Activated T-cell treated with anti-CD3 and anti-CD28 coated beads, Interleukin-2, amount 50 U/mL, for 72 hours (primary cell): ENCODE results near the gene TIGD7. TPM values are rescaled to one million over a fixed set of nuclear protein-coding genes. Genes with fewer than 3 reads are reported as not detected.

Experiments
- ATAC-seq, 2 donors: fragments of 150-1000 bp; cut with Tn5 transposase; replicated peaks in 1 of 2; 2 replicates each; pipeline ENCODE4 v1.10.0; 2021; ENCODE audit warnings: moderate library complexity in 2 of 2, mild to moderate bottlenecking in 1 of 2
- DNase-seq, 2 donors: peaks; one replicate each; pipeline ENCODE4 v3.0.0; 2021 to 2022; ENCODE audit warnings: mixed read lengths in 1 of 2
- H3K27ac Mint-ChIP-seq: one replicate; pipeline ENCODE4 v1.8.0; 2022; ENCODE audit warnings: mild to moderate bottlenecking, moderate library complexity, mixed read lengths
- H3K27me3 Mint-ChIP-seq: one replicate; pipeline ENCODE4 v1.8.0; 2022; ENCODE audit warnings: low read depth, mixed read lengths
- H3K36me3 Mint-ChIP-seq, 2 donors: one replicate each; pipeline ENCODE4 v1.8.0; 2022; ENCODE audit warnings: mixed read lengths in 2 of 2, mild to moderate bottlenecking in 1 of 2; ENCODE audit not compliant: insufficient read depth in 2 of 2
- H3K4me1 Mint-ChIP-seq: one replicate; pipeline ENCODE4 v1.8.0; 2022; ENCODE audit warnings: low read depth, mixed read lengths
- H3K4me3 Mint-ChIP-seq, 2 donors: one replicate each; pipeline ENCODE4 v1.8.0; 2022; ENCODE audit warnings: mild to moderate bottlenecking in 2 of 2, mixed read lengths in 2 of 2, moderate library complexity in 2 of 2
- H3K9me3 Mint-ChIP-seq, 2 donors: one replicate each; pipeline ENCODE4 v1.8.0; 2022; ENCODE audit warnings: mixed read lengths in 2 of 2
- total RNA-seq, 2 donors: library from RNA; stranded (reverse); gene quantifications; one replicate each; pipeline ENCODE4 v1.2.3, GENCODE V29; 2022

Gene TIGD7
- total RNA-seq, 2 donors from 2014 or later, result 10.0 to 10.3 TPM

- Mint-ChIP-seq H3K36me3 (peaks cover 50 to 62% of the 10 kb centered on the region in 2 donors), H3K4me1 (peaks cover 4% of the 10 kb centered on the region), H3K4me3 (no peak overlapping the region), H3K27ac (no peak overlapping the region), H3K9me3 (peaks cover 23 to 37% of the 10 kb centered on the region in 2 donors), H3K27me3 (no peaks in the 10 kb centered on the region)
- no peak for ATAC-seq
- DNase-seq, result no peak
Measured at GRCh38 chr16:3295783-3296182, 9.4 kb downstream of the TIGD7 start.

DNA sequence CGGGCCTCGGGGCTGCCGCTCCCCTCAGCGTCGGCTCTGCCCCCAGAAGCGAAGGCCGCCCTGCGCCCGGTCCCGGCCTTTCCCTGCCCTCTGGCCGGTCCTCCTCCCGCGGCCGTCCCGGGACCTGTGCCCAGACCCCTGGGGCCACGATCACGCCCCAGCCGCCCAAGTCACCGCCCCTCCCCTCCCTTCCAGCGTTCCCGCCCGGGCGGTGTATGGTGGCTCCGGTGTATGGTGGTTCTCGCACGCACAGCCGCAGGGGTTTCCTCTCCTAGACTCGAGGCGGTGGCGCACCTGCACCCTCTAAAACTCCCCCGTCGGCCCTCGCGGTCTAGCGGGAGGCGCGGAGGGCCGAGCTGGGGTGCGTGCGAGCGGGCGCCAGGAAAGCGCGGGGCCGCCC, 10.0 kb downstream of the TIGD7 start:
- Mint-ChIP-seq H3K4me3 (no peak overlapping the region), H3K36me3 (peaks cover 52 to 62% of the 10 kb centered on the region in 2 donors), H3K9me3 (peaks cover 21 to 37% of the 10 kb centered on the region in 2 donors), H3K27me3 (no peaks in the 10 kb centered on the region), H3K27ac (no peak overlapping the region), H3K4me1 (peaks cover 4% of the 10 kb centered on the region)
- DNase-seq (no peak), ATAC-seq (peak in 1 of 2 donors; percentile 7)

DNA sequence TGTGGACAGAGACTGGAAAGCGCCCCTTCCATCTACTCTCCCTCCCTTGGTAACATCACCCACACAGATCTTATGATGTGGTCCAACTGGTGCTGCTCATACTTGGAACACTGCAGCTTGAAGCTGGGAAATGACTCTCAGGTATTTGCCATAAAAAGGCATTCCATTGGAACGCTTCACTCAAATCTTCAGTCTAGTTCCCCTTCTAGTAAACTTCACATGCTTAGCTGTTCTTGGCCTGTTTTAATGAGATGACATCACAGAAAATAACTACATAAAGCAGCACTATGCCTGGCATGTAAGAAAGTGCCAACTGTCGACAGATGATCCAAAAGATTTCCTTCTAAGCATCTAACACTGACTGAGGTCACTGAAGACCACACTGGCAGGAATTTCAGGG, 12.6 kb downstream of the TIGD7 start:
- ATAC-seq, result no peak
- no peak overlapping the region for H3K4me3 Mint-ChIP-seq
- H3K36me3 Mint-ChIP-seq, result peaks cover 55 to 72% of the 10 kb centered on the region in 2 donors
- H3K27ac Mint-ChIP-seq, result no peak overlapping the region
- peaks cover 4% of the 10 kb centered on the region for H3K4me1 Mint-ChIP-seq
- no peaks in the 10 kb centered on the region for H3K27me3 Mint-ChIP-seq
- DNase-seq, result no peak
- peaks cover 17 to 35% of the 10 kb centered on the region in 2 donors for H3K9me3 Mint-ChIP-seq

DNA sequence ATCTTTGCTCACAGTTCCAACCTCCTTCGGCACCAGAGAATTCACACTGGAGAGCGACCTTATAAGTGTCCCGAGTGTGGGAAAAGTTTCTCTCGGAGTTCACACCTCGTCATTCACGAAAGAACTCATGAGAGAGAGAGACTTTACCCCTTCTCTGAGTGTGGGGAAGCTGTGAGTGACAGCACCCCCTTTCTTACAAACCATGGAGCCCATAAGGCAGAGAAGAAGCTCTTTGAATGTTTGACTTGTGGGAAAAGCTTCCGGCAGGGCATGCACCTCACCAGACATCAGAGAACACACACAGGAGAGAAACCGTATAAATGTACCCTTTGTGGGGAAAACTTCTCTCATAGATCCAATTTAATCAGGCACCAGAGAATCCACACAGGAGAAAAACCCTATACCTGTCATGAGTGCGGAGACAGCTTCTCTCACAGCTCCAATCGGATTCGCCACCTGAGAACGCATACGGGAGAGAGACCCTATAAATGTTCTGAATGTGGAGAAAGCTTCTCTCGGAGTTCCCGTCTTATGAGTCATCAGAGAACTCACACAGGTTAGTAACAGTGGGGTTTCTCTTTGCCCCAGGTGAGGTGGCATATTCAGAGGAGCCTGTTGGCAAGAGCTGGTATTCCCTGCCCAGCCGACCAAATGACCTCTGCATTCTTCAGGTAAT, 15.1 kb downstream of the TIGD7 start:
- DNase-seq (no peak), ATAC-seq (no peak)
- H3K4me1 Mint-ChIP-seq, result peaks cover 19% of the 10 kb centered on the region
- H3K27me3 Mint-ChIP-seq, result no peaks in the 10 kb centered on the region
- H3K4me3 Mint-ChIP-seq, result no peak overlapping the region
- peaks cover 64 to 79% of the 10 kb centered on the region in 2 donors for H3K36me3 Mint-ChIP-seq
- H3K9me3 Mint-ChIP-seq, result peaks cover 14 to 35% of the 10 kb centered on the region in 2 donors
- no peak overlapping the region for H3K27ac Mint-ChIP-seq

- ATAC-seq (no peak), DNase-seq (no peak)
- H3K4me3 Mint-ChIP-seq, result peak overlapping the region; percentile 98 to 99
- H3K36me3 Mint-ChIP-seq, result peaks cover 32 to 53% of the 10 kb centered on the region in 2 donors
- H3K27ac Mint-ChIP-seq, result no peak overlapping the region
- no peaks in the 10 kb centered on the region for H3K27me3 Mint-ChIP-seq
- peaks cover 38% of the 10 kb centered on the region for H3K4me1 Mint-ChIP-seq
- peaks cover 0 to 12% of the 10 kb centered on the region in 2 donors for H3K9me3 Mint-ChIP-seq
Measured at GRCh38 chr16:3285131-3285530, 20.1 kb downstream of the TIGD7 start.

DNA sequence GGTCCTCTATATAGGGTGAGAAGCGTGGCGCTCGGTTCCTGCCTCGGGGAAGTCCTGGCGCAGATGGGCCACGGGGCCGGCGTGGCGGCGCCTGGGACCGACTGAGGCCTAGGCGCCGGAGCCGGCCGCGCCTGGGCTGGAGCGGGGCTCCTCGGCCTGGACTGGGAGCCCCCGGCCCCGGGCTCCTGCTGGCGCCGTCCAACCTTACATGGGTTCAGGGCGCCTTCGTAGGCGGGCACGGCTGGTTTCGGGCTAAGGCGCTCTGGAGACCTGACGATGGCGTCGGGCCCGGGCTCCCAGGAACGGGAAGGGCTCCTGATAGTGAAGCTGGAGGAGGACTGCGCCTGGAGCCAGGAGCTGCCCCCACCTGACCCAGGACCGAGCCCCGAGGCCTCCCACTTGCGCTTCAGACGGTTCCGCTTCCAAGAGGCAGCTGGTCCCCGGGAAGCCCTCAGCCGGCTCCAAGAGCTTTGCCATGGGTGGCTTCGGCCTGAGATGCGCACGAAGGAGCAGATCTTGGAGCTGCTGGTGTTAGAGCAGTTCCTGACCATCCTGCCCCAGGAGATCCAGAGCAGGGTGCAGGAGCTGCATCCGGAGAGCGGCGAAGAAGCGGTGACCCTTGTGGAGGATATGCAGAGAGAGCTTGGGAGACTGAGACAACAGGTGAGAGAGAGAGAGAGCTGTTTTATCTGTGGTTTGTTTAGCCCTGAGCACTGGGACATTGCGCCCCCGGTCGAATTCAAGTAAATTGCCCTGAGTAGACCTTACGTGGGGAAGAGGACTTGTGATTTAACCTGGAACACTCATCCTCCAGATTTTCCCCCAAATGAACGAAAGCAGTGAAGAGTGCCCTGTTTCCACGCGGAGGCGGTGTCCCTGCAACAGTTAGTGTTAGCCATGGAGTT, 21.4 kb downstream of the TIGD7 start:
- Mint-ChIP-seq H3K36me3 (peaks cover 24 to 42% of the 10 kb centered on the region in 2 donors), H3K9me3 (peaks cover 0 to 9% of the 10 kb centered on the region in 2 donors)
- no peak for DNase-seq

GRCh38 chr16:3282730-3283542, 22.3 kb downstream of the TIGD7 start, which contains the start of gene ZNF263:
Gene ZNF263, plus strand, starts transcription at chr16:3283491. Its CDS starts 328 bp downstream, at chr16:3283819.
- Mint-ChIP-seq H3K4me3 (peak within 1 kb of the TSS; percentile 98 to 99), H3K9me3 (peaks cover 0 to 5% of the 10 kb centered on the region in 2 donors), H3K4me1 (peaks cover 38% of the 10 kb centered on the region), H3K27ac (peak within 1 kb of the TSS; percentile 96), H3K27me3 (no peaks in the 10 kb centered on the region), H3K36me3 (peaks cover 19 to 33% of the 10 kb centered on the region in 2 donors)
- DNase-seq, result peak; percentile 94 to 95
- peak; percentile 89 for ATAC-seq

More for the DNA sequence above, 21.4 kb downstream of the TIGD7 start:
- no peak for ATAC-seq
- Mint-ChIP-seq H3K4me3 (peak overlapping the region; percentile 98 to 99), H3K4me1 (peaks cover 38% of the 10 kb centered on the region), H3K27ac (peak overlapping the region; percentile 96), H3K27me3 (no peaks in the 10 kb centered on the region)

GRCh38 chr16:3282103-3282729, 23.0 kb downstream of the TIGD7 start:
- H3K27me3 Mint-ChIP-seq, result peaks cover 7% of the 10 kb centered on the region
- H3K9me3 Mint-ChIP-seq, result peaks cover 0 to 5% of the 10 kb centered on the region in 2 donors
- H3K4me3 Mint-ChIP-seq, result peak overlapping the region; percentile 98 to 99
- peaks cover 38% of the 10 kb centered on the region for H3K4me1 Mint-ChIP-seq
- peak overlapping the region; percentile 49 for H3K27ac Mint-ChIP-seq
- DNase-seq, result no peak
- H3K36me3 Mint-ChIP-seq, result peaks cover 19 to 26% of the 10 kb centered on the region in 2 donors
- ATAC-seq, result peak; percentile 27 to 34

DNA sequence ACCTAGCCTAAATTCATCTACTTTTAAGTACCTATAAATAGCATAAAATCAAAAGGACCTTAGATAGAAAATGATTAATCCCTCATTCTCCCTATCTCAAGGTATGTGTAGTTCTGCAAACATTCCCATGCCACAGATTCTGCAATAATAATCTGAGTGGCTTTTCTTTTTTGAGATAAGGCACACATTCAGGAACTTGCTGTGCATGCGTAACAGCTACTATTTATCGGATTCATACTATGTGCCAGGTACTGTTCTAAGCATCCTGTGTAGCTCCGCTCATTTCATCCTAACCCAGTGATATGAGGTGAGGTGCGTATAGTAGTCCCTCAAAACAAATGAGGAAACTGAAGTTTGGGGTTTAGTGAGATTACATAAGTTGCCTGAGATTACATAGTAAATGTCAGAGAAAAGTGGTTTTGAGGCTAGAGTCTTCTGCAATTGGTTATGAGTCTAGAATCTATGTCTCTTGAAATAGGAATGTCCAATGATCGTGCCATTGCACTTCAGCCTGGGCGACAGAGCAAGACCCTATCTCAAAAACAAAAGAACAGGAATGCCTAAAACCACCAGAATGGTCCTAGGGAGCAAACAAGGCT, 23.9 kb downstream of the TIGD7 start:
- H3K4me3 Mint-ChIP-seq, result peak overlapping the region; percentile 98 to 99
- H3K27me3 Mint-ChIP-seq, result peaks cover 16% of the 10 kb centered on the region
- peaks cover 34% of the 10 kb centered on the region for H3K4me1 Mint-ChIP-seq
- H3K36me3 Mint-ChIP-seq, result peaks cover 13 to 17% of the 10 kb centered on the region in 2 donors
- H3K27ac Mint-ChIP-seq, result no peak overlapping the region
- peaks cover 0 to 5% of the 10 kb centered on the region in 2 donors for H3K9me3 Mint-ChIP-seq
- no peak for DNase-seq
- no peak for ATAC-seq

DNA sequence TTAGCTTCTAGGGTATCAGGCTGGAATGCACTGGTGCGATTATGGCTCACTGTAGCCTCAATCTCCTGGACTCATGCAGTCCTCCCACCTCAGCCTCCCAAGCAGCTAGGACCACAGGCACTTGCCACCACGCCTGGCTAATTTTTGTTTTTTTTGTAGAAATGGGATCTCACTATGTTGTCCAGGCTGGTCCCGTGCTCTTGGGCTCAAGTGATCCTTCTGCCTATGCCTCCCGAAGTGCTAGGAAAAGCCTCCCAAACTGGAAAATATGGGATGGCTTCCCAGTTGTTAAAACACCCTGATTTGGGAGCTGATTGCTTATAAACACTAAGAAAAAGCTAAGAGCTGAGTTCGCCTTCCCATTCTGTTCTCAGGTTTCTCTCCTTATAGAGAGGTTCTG, 28.6 kb downstream of the TIGD7 start:
- H3K27ac Mint-ChIP-seq, result no peak overlapping the region
- no peaks in the 10 kb centered on the region for H3K4me1 Mint-ChIP-seq
- H3K36me3 Mint-ChIP-seq, result peaks cover 0 to 2% of the 10 kb centered on the region in 2 donors
- H3K4me3 Mint-ChIP-seq, result no peak overlapping the region
- DNase-seq (no peak), ATAC-seq (no peak)
- H3K27me3 Mint-ChIP-seq, result peaks cover 19% of the 10 kb centered on the region
- H3K9me3 Mint-ChIP-seq, result peaks cover 2 to 4% of the 10 kb centered on the region in 2 donors

DNA sequence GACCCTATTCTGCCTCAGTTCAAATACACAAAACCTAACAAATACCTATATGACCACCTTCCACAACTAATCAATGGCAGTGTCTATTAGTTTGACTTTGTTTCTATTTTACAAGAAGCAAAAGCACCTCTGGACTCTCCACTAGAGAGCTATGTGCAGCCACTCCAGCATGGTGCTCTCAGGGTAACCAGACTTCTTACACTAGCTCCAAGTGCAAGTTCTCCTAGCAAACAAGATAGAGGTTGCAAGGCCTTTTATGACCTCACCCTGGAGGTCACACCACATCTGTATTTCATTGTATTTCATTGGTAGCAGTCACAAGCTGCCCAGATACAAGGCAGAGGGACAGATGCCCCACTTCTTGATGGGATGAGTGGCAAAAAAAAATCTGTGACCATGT, 30.3 kb downstream of the TIGD7 start:
- no peak for ATAC-seq
- no peak overlapping the region for H3K27ac Mint-ChIP-seq

GRCh38 chr16:3274490-3274889, 30.7 kb downstream of the TIGD7 start:
- Mint-ChIP-seq H3K27ac (no peak overlapping the region), H3K27me3 (peaks cover 19% of the 10 kb centered on the region), H3K4me3 (no peak overlapping the region), H3K9me3 (peaks cover 2 to 4% of the 10 kb centered on the region in 2 donors), H3K4me1 (no peaks in the 10 kb centered on the region), H3K36me3 (peaks cover 0 to 2% of the 10 kb centered on the region in 2 donors)
- ATAC-seq, result no peak
- no peak for DNase-seq

More for the DNA sequence above, 30.3 kb downstream of the TIGD7 start:
- Mint-ChIP-seq H3K27me3 (peaks cover 19% of the 10 kb centered on the region), H3K9me3 (peaks cover 2 to 4% of the 10 kb centered on the region in 2 donors), H3K36me3 (peaks cover 0 to 2% of the 10 kb centered on the region in 2 donors), H3K4me3 (no peak overlapping the region), H3K4me1 (no peaks in the 10 kb centered on the region)
- DNase-seq, result no peak
